ENCODE results near the gene RET.

DNA sequence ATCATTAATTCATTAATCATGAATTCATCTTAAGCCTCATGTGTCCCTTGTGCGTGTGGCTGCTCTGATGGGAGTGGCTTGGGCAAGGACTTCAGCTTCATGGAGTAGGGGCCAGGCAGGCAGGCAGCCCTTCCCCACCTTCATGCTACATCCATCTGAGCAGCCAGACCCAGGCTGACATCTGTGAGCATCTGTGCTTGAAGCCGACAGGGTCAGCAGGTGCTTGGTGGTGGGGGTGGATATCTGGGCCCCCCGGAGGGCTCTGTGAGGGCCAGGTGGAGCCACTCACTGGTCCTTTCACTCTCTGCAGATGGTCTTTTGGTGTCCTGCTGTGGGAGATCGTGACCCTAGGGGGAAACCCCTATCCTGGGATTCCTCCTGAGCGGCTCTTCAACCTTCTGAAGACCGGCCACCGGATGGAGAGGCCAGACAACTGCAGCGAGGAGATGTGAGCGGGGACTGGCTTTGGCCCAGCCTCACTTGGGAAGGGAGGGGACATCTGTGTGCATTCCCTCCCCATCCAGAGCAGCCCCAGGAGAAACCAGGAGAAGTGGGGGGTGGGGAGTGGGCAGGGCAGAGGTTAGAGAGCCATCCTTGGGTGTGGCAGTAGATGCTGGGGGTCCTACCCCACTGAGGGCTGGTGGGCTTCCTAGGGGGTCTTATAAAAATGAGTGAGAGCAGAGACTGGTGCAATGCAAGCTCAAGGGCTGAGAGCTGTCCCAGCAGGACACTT lies 46.7 kb downstream of the RET start:
- no peak for TF ChIP-seq POLR2A (IDR thresholded peaks at IDR 0.05)
- TF ChIP-seq, protein P1, sequence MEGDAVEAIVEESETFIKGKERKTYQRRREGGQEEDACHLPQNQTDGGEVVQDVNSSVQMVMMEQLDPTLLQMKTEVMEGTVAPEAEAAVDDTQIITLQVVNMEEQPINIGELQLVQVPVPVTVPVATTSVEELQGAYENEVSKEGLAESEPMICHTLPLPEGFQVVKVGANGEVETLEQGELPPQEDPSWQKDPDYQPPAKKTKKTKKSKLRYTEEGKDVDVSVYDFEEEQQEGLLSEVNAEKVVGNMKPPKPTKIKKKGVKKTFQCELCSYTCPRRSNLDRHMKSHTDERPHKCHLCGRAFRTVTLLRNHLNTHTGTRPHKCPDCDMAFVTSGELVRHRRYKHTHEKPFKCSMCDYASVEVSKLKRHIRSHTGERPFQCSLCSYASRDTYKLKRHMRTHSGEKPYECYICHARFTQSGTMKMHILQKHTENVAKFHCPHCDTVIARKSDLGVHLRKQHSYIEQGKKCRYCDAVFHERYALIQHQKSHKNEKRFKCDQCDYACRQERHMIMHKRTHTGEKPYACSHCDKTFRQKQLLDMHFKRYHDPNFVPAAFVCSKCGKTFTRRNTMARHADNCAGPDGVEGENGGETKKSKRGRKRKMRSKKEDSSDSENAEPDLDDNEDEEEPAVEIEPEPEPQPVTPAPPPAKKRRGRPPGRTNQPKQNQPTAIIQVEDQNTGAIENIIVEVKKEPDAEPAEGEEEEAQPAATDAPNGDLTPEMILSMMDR (IDR thresholded peaks at IDR 0.05), result no peak
